MV-4-11 (cell line): ENCODE results near the gene SRPRB.

Experiments used
- DNase-seq: peaks from one replicate; lab custom pipeline; 2025; lab: John Stamatoyannopoulos, UW

Gene SRPRB

GRCh38 chr3:133805702-133806475 is at the start of gene SRPRB:
TSS of gene SRPRB (plus strand) at chr3:133805815. CDS start at chr3:133805849, 34 bp downstream.
- peak; percentile 91 for DNase-seq

DNA sequence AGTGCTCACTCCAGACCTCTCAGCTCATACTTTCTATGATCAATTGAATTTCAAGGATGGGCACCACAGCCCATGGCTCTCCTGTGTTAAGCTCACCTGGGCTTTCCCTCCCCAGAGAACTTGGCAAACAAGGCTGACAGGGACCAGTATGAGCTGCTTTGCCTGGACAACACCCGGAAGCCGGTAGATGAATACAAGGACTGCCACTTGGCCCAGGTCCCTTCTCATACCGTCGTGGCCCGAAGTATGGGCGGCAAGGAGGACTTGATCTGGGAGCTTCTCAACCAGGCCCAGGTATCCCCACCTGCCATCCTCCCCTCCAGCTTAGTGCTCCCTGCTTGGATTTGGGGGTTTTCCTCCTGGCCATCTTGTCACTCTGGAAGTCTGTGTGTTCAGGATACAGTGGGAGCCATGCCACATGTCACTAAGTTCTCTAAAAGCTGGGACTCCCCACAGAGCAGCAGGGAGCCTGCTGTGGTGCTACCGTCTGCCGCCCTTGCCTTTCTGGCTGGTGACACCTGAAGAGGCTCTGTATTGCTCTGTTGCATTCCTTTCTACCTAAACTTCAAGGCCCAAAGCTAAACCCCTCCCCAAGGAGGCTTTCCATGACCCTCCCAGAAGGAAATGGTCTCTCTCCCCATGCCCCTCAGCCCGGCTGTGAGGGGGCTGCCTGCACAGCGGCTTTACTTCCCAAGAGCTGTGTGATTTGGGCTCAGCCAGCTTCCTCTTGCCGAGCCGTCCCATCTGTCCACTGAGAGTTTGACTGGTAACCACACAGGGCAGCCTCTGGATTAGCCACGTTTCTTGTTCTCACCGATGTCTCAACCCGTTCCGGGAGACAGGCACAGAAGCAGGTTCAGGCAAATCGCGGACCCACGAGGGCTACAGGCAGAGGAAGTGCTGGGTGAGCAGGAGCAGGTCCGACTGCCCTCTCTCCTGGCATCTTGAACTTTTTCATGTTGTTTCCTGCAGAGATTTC is 48.6 kb upstream of the SRPRB start:
- DNase-seq, result no peak

- DNase-seq, result no peak
Observed at GRCh38 chr3:133757701-133758567, 47.7 kb upstream of the SRPRB start.

DNA sequence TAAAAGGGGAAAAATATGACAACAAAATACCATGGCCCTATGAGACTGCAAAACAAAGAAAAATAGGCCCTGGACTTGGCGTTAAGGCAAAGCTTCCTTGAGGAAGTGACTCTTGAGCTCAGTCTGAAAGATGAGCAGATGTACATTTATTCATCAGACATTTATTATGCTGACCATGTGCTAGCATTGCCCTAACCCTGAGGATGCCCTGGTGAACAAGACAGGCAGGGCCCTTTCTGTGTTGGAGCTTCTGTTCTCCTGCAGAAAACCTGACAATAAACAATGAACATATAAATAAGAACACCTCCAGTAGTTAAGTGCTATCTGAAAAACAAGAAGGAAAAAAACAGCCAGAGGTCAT is 47.1 kb upstream of the SRPRB start:
- DNase-seq, result no peak

DNA sequence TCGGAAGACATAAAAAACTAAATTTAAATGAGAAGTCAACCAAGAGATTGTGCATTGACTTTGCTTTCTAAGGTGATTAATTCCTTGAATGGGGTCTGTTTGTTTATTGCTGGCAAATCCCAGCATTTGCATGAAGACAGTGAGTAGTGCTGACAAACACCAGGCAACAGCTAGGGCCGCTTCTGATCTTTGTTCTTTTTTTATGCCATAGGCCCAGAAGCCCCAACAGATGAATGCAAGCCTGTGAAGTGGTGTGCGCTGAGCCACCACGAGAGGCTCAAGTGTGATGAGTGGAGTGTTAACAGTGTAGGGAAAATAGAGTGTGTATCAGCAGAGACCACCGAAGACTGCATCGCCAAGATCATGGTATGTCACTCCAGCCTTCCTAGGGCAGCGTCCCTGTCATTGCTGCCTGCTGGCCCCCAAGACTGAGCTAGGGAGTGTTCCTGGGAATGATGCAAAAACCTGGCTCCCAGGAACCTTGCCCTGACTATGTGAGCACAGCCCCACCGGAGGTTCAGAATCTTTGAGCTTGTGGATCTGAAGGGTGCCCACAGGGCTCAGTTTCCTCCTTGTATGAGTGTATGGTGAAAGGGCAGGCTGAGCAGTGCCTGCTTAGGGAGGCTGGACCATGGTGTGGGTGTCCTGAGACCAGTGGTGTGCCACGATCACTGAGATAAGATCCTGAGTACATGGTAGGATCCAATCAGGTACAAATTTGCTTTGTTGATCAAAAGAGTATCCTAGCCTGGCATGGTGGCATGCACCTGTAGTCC is 46.5 kb upstream of the SRPRB start:
- no peak for DNase-seq

DNA sequence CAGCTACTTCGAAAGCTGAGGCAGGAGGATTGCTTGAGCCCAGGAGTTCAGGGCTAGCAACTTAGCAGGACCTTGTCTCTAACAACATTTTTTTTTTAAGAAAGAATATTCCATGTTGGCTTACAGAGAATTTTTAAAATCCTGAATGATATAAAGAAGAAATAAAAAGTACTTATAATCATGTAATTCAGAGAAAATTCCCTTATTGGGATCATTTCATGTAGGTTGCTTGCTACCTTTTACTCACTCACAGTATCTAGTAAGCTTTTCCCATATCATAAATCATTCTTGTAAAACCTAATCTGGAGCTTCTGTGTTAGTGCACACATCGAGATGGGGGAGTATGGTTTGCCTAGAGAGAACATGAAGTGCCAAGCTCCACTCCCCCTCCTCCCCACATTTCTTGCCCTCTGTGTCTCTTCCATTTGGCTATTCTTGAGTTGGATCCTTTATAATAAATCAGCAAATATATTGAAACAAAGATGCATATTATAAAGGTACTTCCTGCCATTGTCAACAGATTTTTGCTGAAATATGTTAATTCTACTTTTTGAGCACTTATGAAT is 45.8 kb upstream of the SRPRB start:
- DNase-seq, result no peak

DNA sequence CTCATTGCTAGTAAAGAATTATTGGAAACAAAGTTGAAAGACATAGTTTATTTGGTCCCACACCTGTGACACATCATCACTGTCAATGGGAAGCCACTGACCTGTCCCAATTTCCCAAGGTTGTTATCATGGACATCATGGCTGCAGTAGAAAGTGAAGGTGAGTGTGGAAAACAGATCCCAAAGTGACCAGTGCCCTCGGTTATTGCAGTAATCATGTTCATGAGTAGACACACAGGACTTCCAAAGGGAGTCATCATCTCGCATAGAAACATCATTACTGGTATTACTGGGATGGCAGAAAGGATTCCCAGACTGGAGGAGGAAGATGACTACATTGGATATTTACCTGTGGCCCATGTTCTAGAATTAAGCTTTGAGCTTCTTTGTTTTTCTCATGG is 44.7 kb upstream of the SRPRB start:
- DNase-seq, result no peak

DNA sequence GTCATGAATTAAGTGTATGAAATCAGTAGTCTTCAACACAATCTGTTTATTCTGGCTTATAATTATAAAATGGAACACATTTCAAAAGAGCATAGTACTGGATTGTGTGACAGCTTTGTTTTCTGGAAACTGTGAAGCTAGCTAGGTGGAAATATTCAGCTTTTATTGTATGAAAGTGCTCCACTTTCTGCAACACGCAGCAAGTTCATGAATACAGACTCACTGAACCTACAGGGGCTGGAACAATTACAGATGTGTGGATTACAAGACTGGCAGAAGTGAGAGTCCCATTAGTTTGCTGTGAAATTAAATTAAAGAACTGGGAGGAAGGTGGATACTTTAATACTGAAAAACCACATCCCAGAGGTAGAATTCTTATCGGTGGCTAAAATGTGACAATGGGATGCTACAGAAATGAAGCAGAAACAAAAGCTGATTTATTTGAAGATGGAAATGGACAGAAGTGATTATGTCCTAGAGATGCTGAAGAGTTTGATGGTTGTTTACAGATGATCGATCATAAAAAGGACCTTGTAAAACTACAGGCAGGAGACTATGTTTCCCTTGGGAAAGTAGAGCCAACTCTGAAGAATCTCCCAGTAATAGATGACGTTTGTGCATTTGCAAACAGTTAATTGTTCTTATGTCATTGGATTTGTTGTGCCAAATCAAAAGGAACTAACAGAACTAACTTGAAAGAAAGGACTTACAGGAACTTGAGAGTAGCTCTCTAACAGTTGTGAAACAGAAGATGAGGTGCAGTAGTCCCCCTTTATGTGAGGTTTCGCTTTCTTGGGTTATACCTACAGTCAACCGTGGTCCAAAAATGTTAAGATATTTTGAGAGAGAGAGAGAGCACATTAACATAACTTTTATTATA is 43.8 kb upstream of the SRPRB start:
- no peak for DNase-seq

GRCh38 chr3:133762539-133762938 is 43.1 kb upstream of the SRPRB start:
- no peak for DNase-seq

GRCh38 chr3:133763797-133764683 is 41.6 kb upstream of the SRPRB start:
- DNase-seq, result peak; percentile 58

- no peak for DNase-seq
Observed at GRCh38 chr3:133765256-133765655, 40.4 kb upstream of the SRPRB start.

DNA sequence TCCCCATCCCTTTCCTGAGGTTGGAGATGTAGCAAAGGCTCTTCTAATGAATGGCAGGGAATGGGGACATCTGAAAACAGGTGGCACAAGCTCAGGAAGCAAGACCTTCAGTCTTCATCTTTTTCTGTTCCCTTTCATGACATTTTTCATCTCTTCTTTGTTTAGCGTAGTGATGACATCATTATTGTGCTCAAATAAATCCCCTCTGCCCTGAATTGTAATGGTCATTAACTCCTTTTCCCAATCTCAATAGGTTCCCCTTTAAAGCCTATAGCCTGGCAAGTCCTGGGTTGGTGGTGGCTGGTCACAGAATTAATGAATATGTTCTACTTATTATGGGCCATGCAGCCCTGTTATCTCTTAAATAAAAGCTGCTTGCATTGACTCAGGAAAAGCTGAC is 38.0 kb upstream of the SRPRB start:
- DNase-seq, result no peak

DNA sequence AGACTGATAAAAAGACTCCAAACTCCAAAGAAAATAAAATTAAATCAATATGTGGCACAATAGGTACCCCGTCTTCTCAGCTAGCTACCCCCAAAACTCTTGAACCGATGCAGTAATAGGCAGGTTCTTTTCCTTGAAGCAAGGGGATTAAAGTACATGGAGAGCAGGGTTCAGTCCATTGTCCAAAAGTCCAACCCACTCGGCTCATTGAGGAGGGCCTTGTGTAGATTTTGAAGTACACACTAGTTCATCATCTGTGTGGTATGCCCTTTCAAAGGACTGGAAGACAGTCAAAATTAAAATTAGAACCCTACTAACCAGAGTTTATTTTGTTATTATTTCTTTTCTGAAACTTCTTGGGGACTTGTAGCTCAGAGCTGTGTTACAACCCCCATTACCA is 36.1 kb upstream of the SRPRB start:
- no peak for DNase-seq

GRCh38 chr3:133773732-133774131 is 31.9 kb upstream of the SRPRB start:
- DNase-seq, result no peak

DNA sequence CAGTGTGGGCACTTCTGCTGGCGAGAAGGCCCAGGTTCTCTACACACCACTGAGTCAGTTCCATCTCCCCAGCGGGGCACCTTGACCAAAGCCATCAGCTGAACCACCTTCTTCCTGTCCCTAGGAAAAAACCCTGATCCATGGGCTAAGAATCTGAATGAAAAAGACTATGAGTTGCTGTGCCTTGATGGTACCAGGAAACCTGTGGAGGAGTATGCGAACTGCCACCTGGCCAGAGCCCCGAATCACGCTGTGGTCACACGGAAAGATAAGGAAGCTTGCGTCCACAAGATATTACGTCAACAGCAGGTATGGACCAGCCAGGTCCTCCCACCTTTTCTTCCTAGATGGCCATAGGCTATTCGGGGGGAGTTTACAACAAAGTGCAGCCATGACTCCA is 30.3 kb upstream of the SRPRB start:
- DNase-seq, result no peak

GRCh38 chr3:133775835-133776234 is 29.8 kb upstream of the SRPRB start:
- DNase-seq, result no peak

- no peak for DNase-seq
Observed at GRCh38 chr3:133776794-133777438, 28.7 kb upstream of the SRPRB start.

DNA sequence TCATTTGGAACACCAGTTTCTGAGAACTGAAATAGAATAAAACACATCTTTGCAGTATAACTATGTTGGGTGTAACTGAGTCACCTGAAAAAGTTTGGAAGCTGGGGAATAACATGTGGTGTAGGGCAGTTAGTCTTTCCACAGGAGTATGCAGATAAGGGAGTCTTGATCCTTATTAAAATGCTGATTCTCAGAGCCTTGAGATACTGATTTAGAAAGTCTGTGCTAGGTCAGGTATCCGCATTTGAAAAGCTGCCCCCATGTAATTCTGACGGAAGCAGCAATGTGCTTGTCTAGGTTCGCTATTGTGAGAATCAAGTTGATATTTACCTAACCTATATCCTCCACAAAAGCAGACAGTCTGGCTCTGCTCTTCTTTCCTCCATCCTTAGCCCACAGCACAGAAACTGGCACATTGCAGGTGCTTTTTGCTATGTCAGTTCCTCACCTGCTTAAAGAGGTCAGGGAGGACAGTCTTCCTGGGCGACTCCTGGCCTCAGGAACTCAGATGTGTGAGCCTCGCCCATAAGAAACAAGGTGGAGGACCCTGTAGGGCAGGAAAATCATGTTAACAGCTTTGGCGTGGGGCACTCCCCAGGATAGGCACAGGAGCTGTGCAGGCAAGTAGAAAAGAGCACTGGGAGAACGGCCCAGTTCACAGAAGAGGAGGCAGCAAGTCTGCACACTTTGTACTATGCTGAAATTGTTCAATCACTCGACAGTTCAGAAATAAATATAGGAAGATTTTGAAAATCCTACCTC is 27.6 kb upstream of the SRPRB start:
- no peak for DNase-seq
